ENCODE data around the gene PRKCH.
A peak's percentile ranks its signal among the peaks of the same experiment; 100 is the strongest.

PRKCH gene

GRCh38 chr14:61470261-61470960, 149.0 kb downstream of the PRKCH start (continued):
- TF ChIP-seq SP7 (tag by site-specific recombination; IDR thresholded peaks at IDR 0.05) (peak; percentile 53; the same call in 1 of the 2 replicates), PRDM10 (tag by site-specific recombination; IDR thresholded peaks at IDR 0.05) (peak; percentile 84), ZNF76 (tag by site-specific recombination; IDR thresholded peaks at IDR 0.05; ENCODE audit: borderline replicate concordance, low read depth) (peak; percentile 23; the same call in 1 of the 2 replicates), SP2 (tag by site-specific recombination; IDR thresholded peaks at IDR 0.05) (peak; percentile 38; the same call in 1 of the 2 replicates), HOXC10 (CRISPR knock-in tag; IDR thresholded peaks at IDR 0.05) (no peak), IKZF3 (tag by site-specific recombination; IDR thresholded peaks at IDR 0.05) (peak; percentile 87), ZNF785 (tag by site-specific recombination; IDR thresholded peaks at IDR 0.05) (no peak), RBAK (tag by site-specific recombination; IDR thresholded peaks at IDR 0.05) (no peak), ZNF561 (tag by site-specific recombination; IDR thresholded peaks at IDR 0.05; ENCODE audit: borderline replicate concordance) (0 out of 2 replicates have a peak, but pooled peaks have one; percentile 81), OSR2 (tag by site-specific recombination; IDR thresholded peaks at IDR 0.05) (peak; percentile 20), ZSCAN18 (tag by site-specific recombination; IDR thresholded peaks at IDR 0.05) (no peak), ZEB2 (tag by site-specific recombination; IDR thresholded peaks at IDR 0.05) (peak; percentile 54; the same call in 1 of the 2 replicates), ZBTB8A (tag by site-specific recombination; IDR thresholded peaks at IDR 0.05) (peak; percentile 69), TCF7L2 (IDR thresholded peaks at IDR 0.05; ENCODE audit: borderline replicate concordance, low read depth, low read length) (no peak), ZNF398 (tag by site-specific recombination; IDR thresholded peaks at IDR 0.05) (0 out of 2 replicates have a peak, but pooled peaks have one; percentile 23), ZNF580 (tag by site-specific recombination; IDR thresholded peaks at IDR 0.05) (no peak), ZNF843 (tag by site-specific recombination; IDR thresholded peaks at IDR 0.05) (no peak), ZFP3 (tag by site-specific recombination; IDR thresholded peaks at IDR 0.05; ENCODE audit: low read depth) (no peak), ZNF629 (tag by site-specific recombination; IDR thresholded peaks at IDR 0.05) (peak; percentile 96), KLF8 (tag by site-specific recombination; IDR thresholded peaks at IDR 0.05) (0 out of 2 replicates have a peak, but pooled peaks have one; percentile 31)
- TF ChIP-seq, protein P1, sequence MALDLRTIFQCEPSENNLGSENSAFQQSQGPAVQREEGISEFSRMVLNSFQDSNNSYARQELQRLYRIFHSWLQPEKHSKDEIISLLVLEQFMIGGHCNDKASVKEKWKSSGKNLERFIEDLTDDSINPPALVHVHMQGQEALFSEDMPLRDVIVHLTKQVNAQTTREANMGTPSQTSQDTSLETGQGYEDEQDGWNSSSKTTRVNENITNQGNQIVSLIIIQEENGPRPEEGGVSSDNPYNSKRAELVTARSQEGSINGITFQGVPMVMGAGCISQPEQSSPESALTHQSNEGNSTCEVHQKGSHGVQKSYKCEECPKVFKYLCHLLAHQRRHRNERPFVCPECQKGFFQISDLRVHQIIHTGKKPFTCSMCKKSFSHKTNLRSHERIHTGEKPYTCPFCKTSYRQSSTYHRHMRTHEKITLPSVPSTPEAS (tag by site-specific recombination; IDR thresholded peaks at IDR 0.05), result no peak
- TF ChIP-seq, protein P2, sequence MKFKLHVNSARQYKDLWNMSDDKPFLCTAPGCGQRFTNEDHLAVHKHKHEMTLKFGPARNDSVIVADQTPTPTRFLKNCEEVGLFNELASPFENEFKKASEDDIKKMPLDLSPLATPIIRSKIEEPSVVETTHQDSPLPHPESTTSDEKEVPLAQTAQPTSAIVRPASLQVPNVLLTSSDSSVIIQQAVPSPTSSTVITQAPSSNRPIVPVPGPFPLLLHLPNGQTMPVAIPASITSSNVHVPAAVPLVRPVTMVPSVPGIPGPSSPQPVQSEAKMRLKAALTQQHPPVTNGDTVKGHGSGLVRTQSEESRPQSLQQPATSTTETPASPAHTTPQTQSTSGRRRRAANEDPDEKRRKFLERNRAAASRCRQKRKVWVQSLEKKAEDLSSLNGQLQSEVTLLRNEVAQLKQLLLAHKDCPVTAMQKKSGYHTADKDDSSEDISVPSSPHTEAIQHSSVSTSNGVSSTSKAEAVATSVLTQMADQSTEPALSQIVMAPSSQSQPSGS (tag by site-specific recombination; IDR thresholded peaks at IDR 0.05; ENCODE audit: low read depth), result peak; percentile 94
